ENCODE data around the gene MLLT10. TPM values are rescaled to one million over a fixed set of nuclear protein-coding genes. Genes with fewer than 3 reads are reported as not detected.
"Not testable (repeated sequence)": the region's sequence is repeated elsewhere in the genome, so short reads cannot be mapped to it uniquely, and the experiment has no call there.

Gene MLLT10
- total RNA-seq, 1 experiment from 2014 or later, result 45.2 TPM

DNA sequence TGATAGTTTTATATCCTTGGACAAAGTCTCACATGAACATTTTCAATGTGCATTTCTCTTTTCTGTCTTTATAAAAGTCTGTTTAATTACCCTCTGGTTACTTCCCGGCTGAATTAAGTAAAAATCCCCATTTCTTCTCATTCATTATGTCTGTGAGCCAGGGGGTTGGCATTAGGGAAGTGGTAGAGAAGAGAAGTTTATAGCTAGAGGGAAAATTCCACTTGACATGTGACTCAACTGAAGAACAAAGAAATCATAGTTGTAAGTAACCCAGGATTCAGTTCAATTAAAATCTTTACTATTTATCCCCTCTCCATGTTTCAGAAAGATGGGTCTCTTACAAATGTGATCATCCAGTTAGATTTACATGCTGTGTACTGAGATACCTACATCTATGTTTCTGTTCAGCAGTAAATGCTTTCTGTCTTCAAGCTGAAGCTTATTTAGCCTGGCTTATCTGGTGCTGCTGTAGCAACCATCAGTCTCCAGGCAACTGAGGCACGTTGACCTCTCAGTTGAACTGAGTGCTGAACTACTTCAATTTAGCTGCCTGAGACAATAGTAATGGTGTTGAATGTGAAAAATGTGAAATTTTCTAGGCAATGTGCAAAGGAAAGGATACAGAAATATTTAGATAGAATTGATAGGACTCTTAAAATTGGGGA lies 181.6 kb downstream of the MLLT10 start (continued):
- TF ChIP-seq TCF7L2 (IDR thresholded peaks at IDR 0.05; ENCODE audit: borderline replicate concordance, extremely low read depth, insufficient read depth, insufficient read length) (no peak), SIN3A (IDR thresholded peaks at IDR 0.05; ENCODE audit: low read depth) (no peak)
- TF ChIP-seq, protein P1, sequence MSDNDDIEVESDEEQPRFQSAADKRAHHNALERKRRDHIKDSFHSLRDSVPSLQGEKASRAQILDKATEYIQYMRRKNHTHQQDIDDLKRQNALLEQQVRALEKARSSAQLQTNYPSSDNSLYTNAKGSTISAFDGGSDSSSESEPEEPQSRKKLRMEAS (IDR thresholded peaks at IDR 0.05), result no peak

DNA sequence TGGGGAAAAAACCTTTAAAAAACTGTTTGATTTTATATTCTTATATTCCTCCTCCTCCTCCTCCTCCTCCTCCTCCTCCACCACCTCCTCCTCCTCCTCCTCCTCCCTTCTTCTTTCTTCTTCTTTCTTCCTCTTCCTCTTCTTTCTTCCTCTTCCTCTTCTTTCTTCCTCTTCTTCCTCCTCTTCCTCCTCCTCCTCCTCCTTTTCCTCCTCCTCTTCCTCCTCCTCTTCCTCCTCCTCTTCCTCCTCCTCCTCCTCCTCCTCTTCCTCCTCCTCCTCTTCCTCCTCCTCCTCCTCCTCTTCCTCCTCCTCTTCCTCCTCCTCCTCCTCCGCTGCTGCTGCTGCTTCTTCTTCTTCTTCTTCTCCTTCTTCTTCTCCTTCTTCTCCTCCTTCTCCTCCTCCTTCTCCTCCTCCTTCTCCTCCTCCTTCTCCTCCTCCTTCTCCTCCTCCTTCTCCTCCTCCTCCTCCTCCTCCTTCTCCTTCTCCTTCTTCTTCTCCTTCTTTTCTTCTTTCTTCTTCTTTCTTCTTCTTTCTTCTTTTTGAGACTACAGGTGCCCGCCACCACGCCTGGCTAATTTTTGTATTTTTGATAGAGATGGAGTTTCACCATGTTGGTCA lies 183.5 kb downstream of the MLLT10 start:
- H3K9ac ChIP-seq (ENCODE audit: low read length); ATAC-seq; H3K79me2 ChIP-seq (ENCODE audit: insufficient read depth, low read length); RAD21 ChIA-PET (ENCODE audit: low non-redundant PET in 1 of 2, low total read pairs in 2 of 2, uncharacterized antibody in 2 of 2, unreplicated experiment in 2 of 2); DNase-seq (ENCODE audit: low read depth, low spot score); H3K4me3 ChIP-seq (replicated peaks in 1 of 2; ENCODE audit: low read depth in 1 of 2, low read length in 2 of 2); H3K4me2 ChIP-seq (ENCODE audit: low read length); H3K9me2 ChIP-seq (ENCODE audit: insufficient read depth); H3K27ac ChIP-seq (ENCODE audit: low read depth, low read length); H3K36me3 ChIP-seq (ENCODE audit: control insufficient read depth in 1 of 2, insufficient read depth in 2 of 2, low read length in 2 of 2); H3K9me3 ChIP-seq (ENCODE audit: control insufficient read depth in 1 of 2, insufficient read depth in 1 of 2, low read depth in 1 of 2, low read length in 2 of 2); POLR2A ChIA-PET; intact Hi-C loops (cut with micrococcal nuclease); H4K20me1 ChIP-seq (ENCODE audit: insufficient read depth); H3K27me3 ChIP-seq (ENCODE audit: insufficient read depth, low read length); CTCF ChIA-PET; H2AFZ ChIP-seq (ENCODE audit: low read depth, low read length, poor library complexity, severe bottlenecking); BruUV-seq (replicated peaks): not testable (repeated sequence)
- peaks cover 8 to 18% of the 10 kb centered on the region in 2 experiments for H3K4me1 ChIP-seq (ENCODE audit: control insufficient read depth in 1 of 2, insufficient read depth in 2 of 2, low read length in 2 of 2)

DNA sequence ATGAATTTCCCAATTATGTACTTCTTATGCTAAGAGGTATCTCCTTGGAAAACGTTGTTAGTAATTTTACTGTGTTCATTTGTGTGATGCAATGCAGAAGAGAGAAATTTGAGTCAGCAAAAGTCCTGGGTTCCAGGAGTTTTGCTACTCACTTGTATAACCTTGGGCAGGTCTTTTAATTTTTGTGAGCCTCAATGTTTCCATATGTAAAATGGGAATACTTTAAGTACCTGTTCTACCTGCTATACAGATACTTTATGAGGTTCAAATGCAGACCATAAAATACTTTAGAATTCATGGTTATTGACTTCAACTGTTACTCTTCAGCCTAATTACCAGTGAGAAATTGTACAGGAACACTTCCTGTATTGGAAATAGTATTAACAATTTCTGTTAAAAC lies 185.5 kb downstream of the MLLT10 start:
- DNase-seq (ENCODE audit: low read depth, low spot score) (no peak), ATAC-seq (no peak)
- Histone ChIP-seq H4K20me1 (ENCODE audit: insufficient read depth) (peaks cover 10% of the 10 kb centered on the region; the same call in 1 of the 2 replicates), H3K9ac (ENCODE audit: low read length) (no peak overlapping the region), H3K4me2 (ENCODE audit: low read length) (no peak overlapping the region), H3K36me3 (ENCODE audit: control insufficient read depth in 1 of 2, insufficient read depth in 2 of 2, low read length in 2 of 2) (no peaks in the 10 kb centered on the region), H3K79me2 (ENCODE audit: insufficient read depth, low read length) (0 out of 2 replicates have a peak, but pooled peaks cover 6% of the 10 kb centered on the region), H3K4me1 (ENCODE audit: control insufficient read depth in 1 of 2, insufficient read depth in 2 of 2, low read length in 2 of 2) (peaks cover 14 to 27% of the 10 kb centered on the region in 2 experiments), H3K9me2 (ENCODE audit: insufficient read depth) (no peaks in the 10 kb centered on the region), H2AFZ (ENCODE audit: low read depth, low read length, poor library complexity, severe bottlenecking) (no peak overlapping the region), H3K4me3 (replicated peaks in 1 of 2; ENCODE audit: low read depth in 1 of 2, low read length in 2 of 2) (no peak overlapping the region), H3K27ac (ENCODE audit: low read depth, low read length) (no peak overlapping the region), H3K9me3 (ENCODE audit: control insufficient read depth in 1 of 2, insufficient read depth in 1 of 2, low read depth in 1 of 2, low read length in 2 of 2) (no peaks in the 10 kb centered on the region), H3K27me3 (ENCODE audit: insufficient read depth, low read length) (no peaks in the 10 kb centered on the region)
- no peak for TF ChIP-seq POLR2A (IDR thresholded peaks at IDR 0.05; ENCODE audit: borderline replicate concordance, extremely low read depth, insufficient read depth, insufficient read length)
- CTCF ChIA-PET, result no interaction called here
- RAD21 ChIA-PET (ENCODE audit: low non-redundant PET in 1 of 2, low total read pairs in 2 of 2, uncharacterized antibody in 2 of 2, unreplicated experiment in 2 of 2), result no interaction called here
- POLR2A ChIA-PET, result interaction anchor here (0.6 kb wide), 1 partner anchor 15 kb away, joined by 6 read pairs; no protein-coding TSS in a partner anchor
- no TSS peak for BruUV-seq (replicated peaks)
- intact Hi-C loops (cut with micrococcal nuclease), result no loop called here
